ENCODE results near the gene PLCD3. TPM values are rescaled to one million over a fixed set of nuclear protein-coding genes. Genes with fewer than 3 reads are reported as not detected.

PLCD3 gene
- total and polyA plus RNA-seq, 2 of the 8 experiments (the other 6 are each of a cell fraction or from before 2014, with no cell fraction given): 26.5 to 48.1 TPM

GRCh38 chr17:45139533-45139920 lies 7.2 kb upstream of the PLCD3 start:
- WGBS, 2 experiments (ENCODE audit: extremely low coverage in 1 of 2, insufficient coverage in 1 of 2, insufficient read length in 1 of 2, insufficient replicate concordance in 2 of 2, low coverage in 1 of 2, low lambda C conversion rate in 2 of 2, missing lambda C conversion rate in 1 of 2): 97% methylated on average over 4 of the region's 4 CpGs; no CpG with 5 or more reads in 1 of the 2 experiments
- no peak overlapping the region for H3K9ac ChIP-seq (replicated peaks in 1 of 4; ENCODE audit: extremely low read depth in 1 of 4, low read depth in 3 of 4, low read length in 3 of 4)
- H3K4ac ChIP-seq (replicated peaks; ENCODE audit: insufficient read length, low read depth, low read length): no peak overlapping the region
- no peak overlapping the region for H3K23ac ChIP-seq (ENCODE audit: insufficient read length)
- no peak overlapping the region for H4K5ac ChIP-seq (ENCODE audit: insufficient read length, low read depth, low read length)
- peaks cover 7% of the 10 kb centered on the region for H3K23me2 ChIP-seq (ENCODE audit: low read depth, low read length)
- H2BK20ac ChIP-seq (ENCODE audit: low read length): no peak overlapping the region
- no peak for FAIRE-seq
- no peak overlapping the region for H2BK12ac ChIP-seq (ENCODE audit: low read depth, low read length)
- no peak overlapping the region for H3K4me2 ChIP-seq (ENCODE audit: insufficient read depth in 1 of 2, low read depth in 2 of 2, low read length in 2 of 2)
- H4K8ac ChIP-seq (ENCODE audit: extremely low read depth, insufficient read depth, low read length): no peak overlapping the region
- no peak overlapping the region for H2BK120ac ChIP-seq (replicated peaks; ENCODE audit: low read depth, low read length)
- H3K79me1 ChIP-seq (ENCODE audit: low read depth, low read length): no peaks in the 10 kb centered on the region
- H2BK5ac ChIP-seq (ENCODE audit: low read depth, low read length): no peak overlapping the region
- CTCF ChIA-PET (ENCODE audit: partially characterized antibody): interaction anchor here (0.6 to 11.7 kb wide), 5 partner anchors 11 to 97 kb away, joined by 3 to 156 read pairs (median 3); partner anchors contain the start of gene HEXIM1
- H4K20me1 ChIP-seq (replicated peaks in 1 of 2; ENCODE audit: control insufficient read depth in 1 of 2, insufficient read depth in 2 of 2, low read length in 2 of 2): no peaks in the 10 kb centered on the region
- no peak overlapping the region for H2AFZ ChIP-seq (ENCODE audit: low read length)
- no peaks in the 10 kb centered on the region for H3K36me3 ChIP-seq (ENCODE audit: control insufficient read depth in 2 of 4, insufficient read depth in 4 of 4, low read length in 3 of 4)
- H3K4me3 ChIP-seq (ENCODE audit: extremely low read depth in 1 of 4, insufficient read depth in 2 of 4, low read depth in 3 of 4, low read length in 4 of 4): no peak overlapping the region
- H3K14ac ChIP-seq (ENCODE audit: insufficient read length): no peak overlapping the region
- no peak overlapping the region for H3K18ac ChIP-seq (ENCODE audit: extremely low read depth, low read length)
- no peak for DNase-seq (ENCODE audit: low read depth in 1 of 2, low spot score in 2 of 2)
- H4K91ac ChIP-seq (replicated peaks; ENCODE audit: insufficient read length, low read length): no peak overlapping the region
- peaks cover 0 to 12% (median 9%) of the 10 kb centered on the region in 4 experiments; a peak in 5 of 7 replicates for H3K4me1 ChIP-seq (replicated peaks in 1 of 4; ENCODE audit: control insufficient read depth in 3 of 4, insufficient read depth in 4 of 4, low read length in 3 of 4)
- H3K27ac ChIP-seq (ENCODE audit: low read depth, low read length): no peak overlapping the region
- no peak overlapping the region for H2BK15ac ChIP-seq (ENCODE audit: low read length)
- H3K9me3 ChIP-seq (ENCODE audit: insufficient read depth in 2 of 2, low read depth in 1 of 2, low read length in 1 of 2): no peaks in the 10 kb centered on the region
- POLR2A ChIA-PET (ENCODE audit: partially characterized antibody): interaction anchor here (1.0 to 15.8 kb wide), 5 partner anchors 10 to 31 kb away, joined by 3 to 185 read pairs (median 9); partner anchors contain the start of genes HEXIM1 and HEXIM2
- H3K56ac ChIP-seq (replicated peaks; ENCODE audit: insufficient read length, low read depth, low read length): no peak overlapping the region
- no peaks in the 10 kb centered on the region for H3K27me3 ChIP-seq (replicated peaks in 1 of 4; ENCODE audit: control insufficient read depth in 3 of 4, extremely low read depth in 1 of 4, insufficient read depth in 3 of 4, low read length in 3 of 4)
- no peaks in the 10 kb centered on the region for H3K79me2 ChIP-seq (ENCODE audit: control insufficient read depth in 1 of 2, insufficient read depth in 2 of 2, low read length in 2 of 2)
- no peak overlapping the region for H2AK5ac ChIP-seq (ENCODE audit: low read depth, low read length)
- no peak for TF ChIP-seq SIRT6 (IDR thresholded peaks at IDR 0.05; ENCODE audit: low read length)
- no peak for TF ChIP-seq HDAC2 (IDR thresholded peaks at IDR 0.05; ENCODE audit: borderline replicate concordance in 1 of 2, low read depth in 2 of 2, low read length in 2 of 2)
- TF ChIP-seq CBX8 (IDR thresholded peaks at IDR 0.05; ENCODE audit: borderline replicate concordance, low read depth, low read length): no peak
- TF ChIP-seq NANOG (IDR thresholded peaks at IDR 0.05; ENCODE audit: insufficient read depth, low read depth, low read length, poor library complexity, severe bottlenecking): no peak
- no peak for TF ChIP-seq JUND (IDR thresholded peaks at IDR 0.05; ENCODE audit: low read length)
- TF ChIP-seq SP2 (IDR thresholded peaks at IDR 0.05; ENCODE audit: low read length): no peak
- no peak for TF ChIP-seq CTBP2 (IDR thresholded peaks at IDR 0.05; ENCODE audit: borderline replicate concordance, insufficient read depth, insufficient read length, low read length)
- no peak for TF ChIP-seq TEAD4 (IDR thresholded peaks at IDR 0.05; ENCODE audit: low read depth, low read length)
- TF ChIP-seq SUZ12 (IDR thresholded peaks at IDR 0.05; ENCODE audit: low read length): no peak
- TF ChIP-seq EGR1 (IDR thresholded peaks at IDR 0.05; ENCODE audit: borderline replicate concordance, low read depth, low read length): no peak
- no peak for TF ChIP-seq SIX5 (IDR thresholded peaks at IDR 0.05; ENCODE audit: low read depth, low read length)
- TF ChIP-seq SIN3A (conservative IDR thresholded peaks at IDR 0.05 in 1 of 2, IDR thresholded peaks at IDR 0.05 in 1 of 2; ENCODE audit: low read depth in 1 of 2, low read length in 2 of 2): no peak
- TF ChIP-seq TBP (IDR thresholded peaks at IDR 0.05; ENCODE audit: low read depth, low read length): no peak
- no peak for TF ChIP-seq SAP30 (IDR thresholded peaks at IDR 0.05; ENCODE audit: insufficient read depth, insufficient replicate concordance, low read length)
